Stimulated activated memory B cell treated with anti-CD40 and anti-IgM and Interleukin-4, amounts not matched to agents 10 μg/mL and 1 μg/mL and 100 μg/mL, for 72 hours (primary cell): ENCODE measurements around the gene RPS25.
A peak's percentile ranks its signal among the peaks of the same experiment; 100 is the strongest.
"Not testable (repeated sequence)": the region's sequence is repeated elsewhere in the genome, so short reads cannot be mapped to it uniquely, and the experiment has no call there.

Experiments used
- ATAC-seq: fragments of 150-1000 bp; cut with Tn5 transposase; 2 replicates; pipeline ENCODE4 v1.10.0; 2021
- H3K27ac Mint-ChIP-seq: one replicate; pipeline ENCODE4 v1.8.0; 2022; ENCODE audit warnings: mild to moderate bottlenecking, mixed read lengths
- H3K27me3 Mint-ChIP-seq: one replicate; pipeline ENCODE4 v1.8.0; 2022; ENCODE audit warnings: mixed read lengths
- H3K36me3 Mint-ChIP-seq: one replicate; pipeline ENCODE4 v1.8.0; 2022; ENCODE audit warnings: mixed read lengths
- H3K4me1 Mint-ChIP-seq: one replicate; pipeline ENCODE4 v1.8.0; 2022; ENCODE audit warnings: mixed read lengths
- H3K4me3 Mint-ChIP-seq: one replicate; pipeline ENCODE4 v1.8.0; 2022; ENCODE audit warnings: mild to moderate bottlenecking, moderate library complexity, mixed read lengths
- H3K9me3 Mint-ChIP-seq: one replicate; pipeline ENCODE4 v1.8.0; 2022; ENCODE audit warnings: mixed read lengths

The RPS25 gene

DNA sequence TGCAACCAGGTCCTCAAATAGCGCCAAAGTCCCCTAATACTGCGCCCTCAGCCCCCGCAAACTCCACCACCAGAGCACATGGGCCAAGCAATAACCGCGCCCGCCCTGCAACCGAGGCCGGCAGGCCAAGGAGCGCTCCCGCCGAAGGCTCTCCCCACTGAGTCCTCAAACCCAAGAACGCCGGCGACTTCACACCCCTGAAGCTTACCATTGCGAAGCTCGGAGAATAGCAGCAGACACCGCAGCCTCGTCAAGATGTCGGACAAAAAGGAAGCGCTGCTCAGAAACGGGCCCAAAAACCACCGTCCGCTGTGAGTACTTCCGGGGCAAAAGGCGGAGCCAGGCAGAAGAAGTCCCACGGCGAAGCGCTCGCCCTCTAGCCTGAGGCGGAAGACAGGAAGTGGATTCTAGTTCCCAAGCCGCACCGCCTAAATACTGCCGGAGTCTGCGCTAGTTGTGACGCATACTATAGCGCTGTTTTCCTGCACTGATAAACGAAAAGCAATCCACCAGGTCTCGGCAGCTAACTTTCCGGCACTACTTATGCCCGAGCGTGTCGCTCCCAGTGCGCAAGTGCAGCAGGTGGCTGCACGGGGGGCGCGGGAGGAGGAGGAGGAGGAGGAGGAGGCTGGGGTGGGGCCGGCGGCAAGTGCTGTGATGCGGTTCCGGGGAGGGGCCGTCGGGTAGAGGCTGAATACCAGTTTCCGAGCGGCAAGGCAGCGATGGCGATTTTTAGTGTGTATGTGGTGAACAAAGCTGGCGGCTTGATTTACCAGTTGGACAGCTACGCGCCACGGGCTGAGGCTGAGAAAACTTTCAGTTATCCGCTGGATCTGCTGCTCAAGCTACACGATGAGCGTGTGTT lies at the start of gene RPS25, which contains the start of gene TRAPPC4:
TSS of gene RPS25 (minus strand) at position 270 of the 865 bp plus-strand sequence. CDS start at position 211, 59 bp downstream.
TSS of gene TRAPPC4 (plus strand) at position 693 of the 865 bp plus-strand sequence. CDS start at position 723, 30 bp downstream.
- Mint-ChIP-seq H3K27ac (peak within 1 kb of the TSS; percentile 95), H3K4me3 (peak within 1 kb of the TSS; percentile 95), H3K27me3 (no peaks in the 10 kb centered on the region), H3K36me3 (peaks cover 57% of the 10 kb centered on the region), H3K9me3 (no peaks in the 10 kb centered on the region), H3K4me1 (peaks cover 27% of the 10 kb centered on the region)
- ATAC-seq: peak; percentile 97

DNA sequence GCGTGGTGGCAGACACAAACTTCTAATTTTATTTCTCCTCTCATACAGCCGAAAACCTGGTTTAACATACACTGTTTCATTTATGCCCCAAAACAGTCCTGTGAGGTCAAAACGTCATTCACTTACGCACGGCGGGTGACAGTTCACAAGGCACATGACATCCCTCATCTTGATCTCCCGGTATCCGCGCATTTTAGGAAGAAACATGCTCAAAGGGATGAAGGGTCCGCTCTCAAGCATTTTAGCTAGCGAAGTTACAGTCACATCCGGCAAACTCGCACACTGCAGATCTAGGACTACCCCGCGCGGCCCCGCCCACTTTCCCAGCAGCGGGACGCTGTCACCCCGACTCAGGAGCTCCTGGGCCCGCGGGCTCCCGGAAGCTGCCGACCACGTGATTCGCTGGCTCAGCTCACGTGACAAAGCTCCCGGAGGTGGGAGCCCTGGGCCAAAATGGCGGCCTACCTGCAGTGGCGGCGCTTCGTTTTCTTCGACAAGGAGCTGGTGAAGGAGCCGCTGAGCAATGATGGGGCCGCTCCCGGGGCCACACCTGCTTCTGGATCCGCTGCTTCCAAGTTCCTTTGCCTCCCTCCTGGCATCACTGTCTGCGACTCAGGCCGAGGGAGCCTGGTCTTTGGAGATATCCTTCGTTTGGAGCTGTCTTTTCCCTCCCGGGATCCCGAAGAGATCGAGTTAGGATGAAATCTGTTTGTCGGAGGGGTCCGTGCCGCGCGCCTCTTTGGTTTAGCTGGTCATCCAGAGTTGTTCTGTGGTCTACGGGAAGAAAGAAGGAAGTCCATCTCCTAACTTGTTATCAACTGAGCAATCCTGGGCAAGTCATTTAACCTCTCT lies 49.5 kb upstream of the RPS25 start, which contains the start of gene VPS11:
TSS of gene VPS11 (plus strand) at position 448 of the 852 bp plus-strand sequence. CDS start at position 454, 6 bp downstream.
- Mint-ChIP-seq H3K27ac (peak within 1 kb of the TSS; percentile 89), H3K27me3 (no peaks in the 10 kb centered on the region), H3K9me3 (no peaks in the 10 kb centered on the region), H3K4me3 (peak within 1 kb of the TSS; percentile 84), H3K4me1 (peaks cover 33% of the 10 kb centered on the region), H3K36me3 (peaks cover 23% of the 10 kb centered on the region)
- peak; percentile 99 for ATAC-seq

DNA sequence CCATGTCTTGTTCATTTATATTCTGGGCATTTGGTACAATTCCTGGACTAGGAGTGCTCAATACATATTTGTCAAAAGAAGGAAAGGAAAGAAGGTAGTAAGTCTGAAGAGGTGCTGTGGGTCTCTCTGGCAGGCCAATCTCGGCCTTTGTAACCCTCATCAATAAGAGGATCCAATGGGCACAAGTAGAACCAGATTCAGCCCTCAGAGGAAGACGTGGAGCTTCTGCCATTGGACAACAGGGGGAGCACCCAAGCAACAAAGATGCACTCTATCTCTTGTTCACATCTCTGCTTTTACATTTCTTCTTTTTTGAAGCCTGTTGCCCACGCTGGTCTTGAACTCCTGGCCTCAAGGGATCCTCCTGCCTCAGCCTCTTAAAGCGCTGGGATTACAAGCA lies 47.2 kb upstream of the RPS25 start:
- no peak for ATAC-seq
- Mint-ChIP-seq H3K4me3 (no peak overlapping the region), H3K4me1 (peaks cover 31% of the 10 kb centered on the region), H3K27me3 (no peaks in the 10 kb centered on the region), H3K27ac (no peak overlapping the region), H3K9me3 (no peaks in the 10 kb centered on the region), H3K36me3 (peaks cover 11% of the 10 kb centered on the region)

DNA sequence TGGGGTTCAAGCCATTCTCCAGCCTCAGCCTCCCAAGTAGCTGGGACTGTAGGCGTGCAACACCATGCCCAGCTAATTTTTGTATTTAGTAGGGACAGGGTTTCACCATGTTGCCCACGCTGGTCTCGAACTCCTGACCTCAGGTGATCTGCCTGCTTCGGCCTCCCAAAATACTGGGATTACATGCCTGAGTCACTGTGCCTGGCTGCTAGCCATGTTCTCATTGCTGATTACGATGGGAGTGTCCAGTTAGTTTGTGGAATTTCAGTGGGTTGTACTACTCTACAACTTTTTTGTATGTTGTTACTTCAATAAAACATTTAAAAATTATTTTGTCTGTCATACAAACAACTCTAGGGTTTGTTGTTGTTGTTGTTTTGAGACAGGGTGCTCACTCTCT lies 44.6 kb upstream of the RPS25 start:
- H3K27me3 Mint-ChIP-seq: no peaks in the 10 kb centered on the region
- H3K4me3 Mint-ChIP-seq: no peak overlapping the region
- H3K4me1 Mint-ChIP-seq: peaks cover 30% of the 10 kb centered on the region
- no peaks in the 10 kb centered on the region for H3K36me3 Mint-ChIP-seq
- no peak for ATAC-seq
- H3K27ac Mint-ChIP-seq: no peak overlapping the region
- no peaks in the 10 kb centered on the region for H3K9me3 Mint-ChIP-seq

DNA sequence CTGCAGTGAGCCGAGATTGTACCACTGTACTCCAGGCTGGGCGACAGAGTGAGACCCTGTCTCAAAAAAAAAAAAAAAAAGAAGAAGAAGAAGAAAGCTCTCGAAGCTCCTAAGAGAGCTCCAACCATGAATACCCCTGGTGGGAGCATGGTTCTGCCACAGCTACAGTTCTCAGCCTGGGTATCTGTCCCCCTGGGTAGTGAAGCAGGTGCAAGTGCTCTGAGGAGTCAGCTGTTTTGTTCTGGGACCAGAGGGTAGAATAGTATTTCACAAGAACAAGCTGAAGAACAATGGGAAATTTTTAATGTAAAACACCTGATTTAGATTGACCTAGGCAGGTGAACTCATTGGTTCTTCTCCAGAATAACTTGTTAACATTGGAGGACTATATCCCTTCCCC lies 43.1 kb upstream of the RPS25 start:
- H3K27ac Mint-ChIP-seq: no peak overlapping the region
- H3K36me3 Mint-ChIP-seq: no peaks in the 10 kb centered on the region
- H3K27me3 Mint-ChIP-seq: no peaks in the 10 kb centered on the region
- H3K4me1 Mint-ChIP-seq: peaks cover 30% of the 10 kb centered on the region
- no peak for ATAC-seq
- no peak overlapping the region for H3K4me3 Mint-ChIP-seq
- no peaks in the 10 kb centered on the region for H3K9me3 Mint-ChIP-seq

DNA sequence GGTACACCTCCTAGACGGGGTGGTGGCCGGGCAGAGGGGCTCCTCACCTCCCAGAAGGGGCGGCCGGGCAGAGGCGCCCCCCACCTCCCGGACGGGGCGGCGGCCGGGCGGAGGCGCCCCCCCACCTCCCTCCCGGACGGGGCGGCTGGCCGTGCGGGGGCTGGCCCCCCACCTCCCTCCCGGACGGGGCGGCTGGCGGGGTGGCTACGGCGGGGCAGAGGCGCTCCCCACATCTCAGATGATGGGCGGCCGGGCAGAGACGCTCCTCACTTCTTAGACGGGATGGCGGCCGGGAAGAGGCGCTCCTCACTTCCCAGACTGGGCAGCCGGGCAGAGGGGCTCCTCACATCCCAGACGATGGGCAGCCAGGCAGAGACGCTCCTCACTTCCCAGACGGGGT lies 41.0 kb upstream of the RPS25 start:
- H3K4me1 Mint-ChIP-seq: peaks cover 32% of the 10 kb centered on the region
- H3K27me3 Mint-ChIP-seq, H3K4me3 Mint-ChIP-seq, ATAC-seq, H3K9me3 Mint-ChIP-seq, H3K27ac Mint-ChIP-seq: not testable (repeated sequence)
- H3K36me3 Mint-ChIP-seq: peaks cover 18% of the 10 kb centered on the region

DNA sequence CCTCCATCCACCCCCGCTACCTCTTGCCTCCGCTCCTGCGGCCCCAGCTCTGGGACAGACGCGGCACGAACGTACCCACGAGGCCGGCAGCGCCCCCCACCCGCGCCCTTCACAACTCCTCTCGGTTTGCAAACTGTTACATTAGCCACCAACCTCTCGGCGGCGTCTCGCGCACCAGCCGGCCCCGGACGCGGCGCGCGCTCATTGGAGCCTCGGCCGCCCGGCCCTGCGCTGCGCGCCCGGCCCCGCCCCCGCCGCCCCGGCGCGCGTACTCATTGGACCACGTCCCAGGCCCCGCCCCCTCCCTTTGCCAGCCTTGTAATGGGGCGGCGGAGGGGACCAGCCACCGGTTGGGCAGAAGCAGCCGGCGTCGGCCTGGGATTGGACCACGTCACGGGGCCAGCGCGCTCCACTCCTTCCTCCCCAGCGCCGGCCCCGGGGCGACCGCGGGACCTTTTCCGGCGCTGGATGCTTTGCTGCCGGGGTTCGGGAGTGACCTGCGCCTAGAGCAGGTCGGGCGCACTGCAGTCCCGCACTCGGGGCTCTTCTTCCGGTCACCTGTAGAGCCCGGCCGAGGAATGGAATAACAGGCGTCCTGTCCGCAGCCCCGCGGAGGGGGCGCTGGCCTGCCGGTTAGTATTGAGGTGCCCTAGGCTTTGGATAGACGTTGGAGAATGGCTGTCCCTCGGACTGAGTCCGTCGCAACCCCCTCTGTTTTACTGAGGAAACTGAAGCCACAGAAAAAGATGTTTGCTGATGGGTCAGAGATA lies 39.0 kb upstream of the RPS25 start, which contains the start of gene HYOU1:
TSS of gene HYOU1 (minus strand) at position 206 of the 770 bp plus-strand sequence. CDS start 1,045 bp downstream, outside the sequence.
- H3K4me3 Mint-ChIP-seq: peak within 1 kb of the TSS; percentile 91
- H3K27me3 Mint-ChIP-seq: no peaks in the 10 kb centered on the region
- peaks cover 51% of the 10 kb centered on the region for H3K4me1 Mint-ChIP-seq
- ATAC-seq: peak; percentile 97
- no peaks in the 10 kb centered on the region for H3K9me3 Mint-ChIP-seq
- H3K36me3 Mint-ChIP-seq: peaks cover 37% of the 10 kb centered on the region
- peak within 1 kb of the TSS; percentile 95 for H3K27ac Mint-ChIP-seq

DNA sequence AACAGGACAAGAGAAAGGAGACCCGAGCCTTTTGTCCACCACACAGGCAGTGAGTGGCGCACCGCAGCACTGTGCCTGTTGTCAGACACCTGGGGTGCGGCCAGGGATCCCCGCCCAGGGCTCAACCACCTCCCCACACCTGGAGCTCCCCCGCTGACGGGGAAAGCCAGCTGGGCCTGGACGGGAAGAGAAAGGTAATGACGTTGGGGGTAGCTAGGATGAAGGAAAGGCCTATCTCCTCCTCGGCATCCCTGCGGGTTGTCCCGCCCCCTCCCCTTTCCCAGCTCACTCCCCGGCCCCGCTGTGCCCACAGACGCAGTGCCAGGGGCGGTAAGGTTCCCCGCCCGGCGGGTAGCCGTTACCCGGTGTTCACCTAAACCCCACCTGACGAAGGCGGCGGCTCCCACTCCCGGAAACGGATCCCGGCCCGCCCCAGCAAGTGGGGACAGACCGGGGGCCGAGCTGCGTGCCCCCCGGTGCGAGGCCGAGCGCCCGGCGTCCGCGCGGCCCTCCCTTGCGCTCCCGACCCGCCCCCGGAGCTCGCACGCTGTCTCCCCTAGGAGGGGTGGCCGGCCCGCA lies 38.4 kb upstream of the RPS25 start:
- Mint-ChIP-seq H3K4me3 (peak overlapping the region; percentile 91), H3K4me1 (peaks cover 58% of the 10 kb centered on the region), H3K36me3 (peaks cover 42% of the 10 kb centered on the region), H3K27me3 (no peaks in the 10 kb centered on the region), H3K27ac (peak overlapping the region; percentile 95), H3K9me3 (no peaks in the 10 kb centered on the region)
- peak; percentile 3 for ATAC-seq

DNA sequence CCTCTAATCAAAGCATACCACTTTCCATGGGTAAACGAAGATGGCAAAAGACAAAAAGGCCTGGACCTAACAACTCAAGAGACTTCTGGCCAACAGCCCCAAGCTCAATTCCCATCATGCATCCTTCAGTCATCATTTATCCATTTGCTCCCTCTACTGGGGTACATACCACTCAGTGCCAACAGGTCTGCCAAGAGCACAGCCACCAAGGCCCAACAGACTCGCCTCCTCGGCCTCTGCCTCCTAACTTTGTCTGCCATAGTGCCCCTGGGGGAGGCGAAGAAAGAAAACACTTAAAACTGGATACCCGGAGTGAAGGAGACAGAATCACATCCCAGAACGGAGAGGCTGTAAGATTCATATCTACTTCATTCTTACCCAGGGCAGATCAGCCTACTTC lies 37.8 kb upstream of the RPS25 start:
- ATAC-seq: no peak
- H3K4me3 Mint-ChIP-seq: peak overlapping the region; percentile 91
- peaks cover 64% of the 10 kb centered on the region for H3K4me1 Mint-ChIP-seq
- H3K27ac Mint-ChIP-seq: peak overlapping the region; percentile 95
- peaks cover 48% of the 10 kb centered on the region for H3K36me3 Mint-ChIP-seq
- H3K27me3 Mint-ChIP-seq: no peaks in the 10 kb centered on the region
- H3K9me3 Mint-ChIP-seq: no peaks in the 10 kb centered on the region

DNA sequence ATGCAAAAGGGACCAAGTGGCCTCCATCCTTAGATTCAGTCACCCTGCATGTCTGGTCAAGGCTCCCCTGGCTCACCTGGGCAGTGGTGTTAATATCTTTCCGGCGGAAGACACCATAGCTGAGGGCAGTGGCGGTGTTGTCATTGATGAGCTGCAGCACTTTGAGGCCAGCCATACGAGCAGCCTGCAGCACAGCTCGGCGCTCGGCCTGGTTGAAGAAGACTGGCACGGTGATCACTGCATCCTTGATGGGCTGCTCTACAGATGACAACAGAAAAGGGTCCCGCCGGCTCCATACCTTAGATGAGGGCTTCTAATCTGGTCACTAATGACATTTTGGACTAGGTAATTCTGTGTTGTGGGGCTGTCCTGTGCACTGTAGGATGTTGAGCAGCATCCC lies 36.3 kb upstream of the RPS25 start:
- Mint-ChIP-seq H3K27me3 (no peaks in the 10 kb centered on the region), H3K36me3 (peaks cover 56% of the 10 kb centered on the region), H3K4me3 (no peak overlapping the region), H3K9me3 (no peaks in the 10 kb centered on the region), H3K4me1 (peaks cover 71% of the 10 kb centered on the region), H3K27ac (no peak overlapping the region)
- no peak for ATAC-seq

DNA sequence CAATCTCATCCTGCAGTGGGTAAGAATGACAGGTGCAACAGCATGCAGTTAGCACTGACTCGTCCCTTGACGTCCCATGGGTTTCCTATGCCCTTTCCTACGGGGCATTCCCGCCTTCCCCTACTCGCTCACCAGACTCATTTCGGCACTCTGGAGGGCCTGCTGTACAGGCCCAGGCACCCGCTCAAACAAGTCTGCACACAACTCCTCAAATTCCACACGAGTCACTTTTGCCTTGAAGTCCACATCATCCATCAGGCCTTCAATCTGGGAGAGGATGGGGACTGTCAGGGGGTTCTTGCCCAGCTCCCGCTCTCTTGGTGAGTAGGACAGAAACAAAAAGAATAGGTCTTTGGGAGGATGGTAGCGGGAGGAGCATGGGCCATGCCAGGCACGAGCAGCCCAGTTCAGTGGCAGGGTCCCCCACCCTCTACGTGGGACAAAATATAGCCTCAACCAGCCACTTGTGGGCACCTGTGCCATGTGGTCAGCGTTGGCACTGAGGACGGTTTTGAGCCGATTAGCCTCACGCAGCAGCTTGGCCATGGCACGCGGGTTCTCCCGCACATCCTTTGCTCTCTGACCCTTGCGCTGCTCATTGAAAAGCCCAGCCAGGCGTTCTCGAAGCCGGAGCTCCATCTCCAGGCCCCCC lies 34.1 kb upstream of the RPS25 start:
- ATAC-seq: no peak
- Mint-ChIP-seq H3K4me3 (peak overlapping the region; percentile 77), H3K27me3 (no peaks in the 10 kb centered on the region), H3K27ac (peak overlapping the region; percentile 61), H3K4me1 (peaks cover 59% of the 10 kb centered on the region), H3K9me3 (no peaks in the 10 kb centered on the region), H3K36me3 (peaks cover 77% of the 10 kb centered on the region)

DNA sequence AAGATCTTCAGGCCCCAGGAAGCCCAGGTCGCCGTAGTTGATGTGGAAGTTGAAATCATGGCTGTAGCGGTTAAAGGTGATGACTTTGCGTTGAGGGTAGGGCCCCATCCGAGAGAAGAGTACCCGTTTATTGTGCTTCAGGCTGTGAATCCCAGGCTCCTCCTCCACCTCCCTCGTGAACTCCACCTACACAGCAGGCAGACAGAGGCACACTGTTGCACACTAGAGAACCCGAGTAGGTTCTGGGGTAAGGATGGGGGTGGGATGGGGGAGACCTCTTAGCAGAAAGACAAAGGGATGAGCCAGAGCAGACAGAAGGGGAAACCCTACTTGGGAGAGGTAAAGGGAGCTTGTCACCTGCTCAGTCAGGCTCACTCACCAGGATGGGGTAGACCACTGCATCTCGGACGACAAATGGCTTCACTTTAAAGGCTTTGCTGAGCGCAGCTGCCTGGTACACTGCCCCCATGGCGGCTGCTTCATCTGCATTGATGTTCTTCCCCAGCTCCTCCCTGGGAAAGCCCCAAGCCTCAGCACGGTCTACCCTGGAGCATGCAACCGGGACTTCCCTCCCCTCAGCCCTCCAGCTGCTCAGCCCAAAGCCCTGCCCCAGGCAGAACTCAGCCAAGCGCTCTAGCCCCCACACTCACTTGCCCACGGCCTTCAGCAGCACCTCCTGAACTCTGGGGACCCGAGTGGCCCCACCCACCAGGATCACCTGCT lies 33.5 kb upstream of the RPS25 start:
- H3K4me3 Mint-ChIP-seq: peak overlapping the region; percentile 77
- peaks cover 84% of the 10 kb centered on the region for H3K36me3 Mint-ChIP-seq
- H3K27ac Mint-ChIP-seq: peak overlapping the region; percentile 61
- H3K4me1 Mint-ChIP-seq: peaks cover 58% of the 10 kb centered on the region
- H3K9me3 Mint-ChIP-seq: no peaks in the 10 kb centered on the region
- peak; percentile 92 for ATAC-seq
- H3K27me3 Mint-ChIP-seq: no peaks in the 10 kb centered on the region

DNA sequence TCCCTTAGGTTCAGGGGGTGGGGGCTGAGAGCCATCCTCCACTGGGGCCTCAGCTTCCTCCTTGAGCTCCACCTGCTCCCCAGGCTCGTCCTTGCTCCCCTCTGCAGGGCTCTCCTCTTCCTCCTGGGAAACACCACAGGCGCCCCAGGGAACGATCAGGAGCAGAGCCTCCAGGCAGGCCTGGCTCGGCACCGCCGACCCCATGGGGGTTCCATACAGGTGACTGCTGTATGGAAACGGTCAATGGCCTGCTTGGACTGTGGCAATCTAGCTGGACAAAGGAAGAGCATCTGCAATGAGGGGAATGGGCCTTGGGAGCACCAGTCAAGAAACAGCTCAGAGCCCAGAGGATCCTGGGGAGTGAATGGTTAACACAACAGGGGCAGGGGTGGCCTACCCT lies 30.9 kb upstream of the RPS25 start:
- H3K27me3 Mint-ChIP-seq: no peaks in the 10 kb centered on the region
- H3K27ac Mint-ChIP-seq: no peak overlapping the region
- H3K9me3 Mint-ChIP-seq: no peaks in the 10 kb centered on the region
- ATAC-seq: no peak
- H3K4me1 Mint-ChIP-seq: peaks cover 39% of the 10 kb centered on the region
- peaks cover 88% of the 10 kb centered on the region for H3K36me3 Mint-ChIP-seq
- no peak overlapping the region for H3K4me3 Mint-ChIP-seq
